GM23338 (cell line): Measurements from ENCODE around the gene LUC7L2. TPM values are rescaled to one million over a fixed set of nuclear protein-coding genes. Genes with fewer than 3 reads are reported as not detected.

ENCODE experiments used
- ATAC-seq: fragments of 200-7000 bp; cut with Tn5 transposase; 3 replicates; pipeline ENCODE4 v1.9.1; 2020
- DNase-seq: peaks from one replicate; pipeline ENCODE4 v3.0.0-alpha.2; 2015; ENCODE audit warnings: low spot score
- H2AFZ ChIP-seq: fragments of 200-600 bp; sonication (generic); 2 replicates; pipeline ENCODE4 v1.8.0; 2016; ENCODE audit warnings: antibody characterized with exemption, mild to moderate bottlenecking, moderate library complexity
- H3F3A ChIP-seq: fragments of 200-600 bp; sonication (generic); replicated peaks from 2 replicates; pipeline ENCODE4 v1.8.0; 2017; ENCODE audit warnings: antibody characterized with exemption, mixed run types, low read depth
- H3K27ac ChIP-seq: fragments of 200-600 bp; sonication (generic); 2 replicates; pipeline ENCODE4 v1.6.1; 2016; ENCODE audit warnings: low read depth
- H3K27me3 ChIP-seq: fragments of 200-600 bp; sonication (generic); 2 replicates; pipeline ENCODE4 v1.8.0; 2016; ENCODE audit warnings: mild to moderate bottlenecking, mixed run types, moderate library complexity; ENCODE audit not compliant: insufficient read depth
- H3K36me3 ChIP-seq: fragments of 200-600 bp; sonication (generic); 2 replicates; pipeline ENCODE4 v1.8.0; 2016; ENCODE audit warnings: mild to moderate bottlenecking; ENCODE audit not compliant: insufficient read depth
- H3K4me1 ChIP-seq: fragments of 200-600 bp; sonication (generic); 2 replicates; pipeline ENCODE4 v1.8.0; 2016; ENCODE audit warnings: mild to moderate bottlenecking, moderate library complexity; ENCODE audit not compliant: insufficient read depth
- H3K4me2 ChIP-seq: fragments of 200-600 bp; sonication (generic); 2 replicates; pipeline ENCODE4 v1.7.1; 2017; ENCODE audit warnings: mixed run types
- H3K4me3 ChIP-seq: fragments of 200-600 bp; sonication (generic); 2 replicates; pipeline ENCODE4 v1.6.1; 2016; ENCODE audit warnings: mixed run types
- H3K79me2 ChIP-seq: fragments of 200-600 bp; sonication (generic); replicated peaks from 2 replicates; pipeline ENCODE4 v1.8.0; 2017; ENCODE audit warnings: mild to moderate bottlenecking; ENCODE audit not compliant: insufficient read depth
- H3K9me2 ChIP-seq: fragments of 200-600 bp; sonication (generic); 2 replicates; pipeline ENCODE4 v1.8.0; 2017; ENCODE audit not compliant: insufficient read depth
- H4K20me1 ChIP-seq: fragments of 200-600 bp; sonication (generic); replicated peaks from 2 replicates; pipeline ENCODE4 v1.8.0; 2017; ENCODE audit warnings: mild to moderate bottlenecking; ENCODE audit not compliant: insufficient read depth
- H3K27ac Mint-ChIP-seq: 2 replicates; pipeline ENCODE4 v1.8.0; 2020; ENCODE audit warnings: inconsistent platforms, mild to moderate bottlenecking, moderate library complexity, mixed read lengths
- H3K27me3 Mint-ChIP-seq: 3 replicates; pipeline ENCODE4 v1.8.0; 2022; ENCODE audit warnings: low read depth, mild to moderate bottlenecking, moderate library complexity, mixed read lengths, inconsistent platforms; ENCODE audit not compliant: insufficient read depth, poor library complexity
- H3K36me3 Mint-ChIP-seq: 3 replicates; pipeline ENCODE4 v1.8.0; 2021; ENCODE audit warnings: low read depth, mild to moderate bottlenecking, inconsistent platforms, moderate library complexity, mixed read lengths
- H3K4me1 Mint-ChIP-seq: 3 replicates; pipeline ENCODE4 v1.8.0; 2020; ENCODE audit warnings: mild to moderate bottlenecking, inconsistent platforms, mixed read lengths
- H3K4me3 Mint-ChIP-seq: 3 replicates; pipeline ENCODE4 v1.8.0; 2021; ENCODE audit warnings: moderate library complexity, mild to moderate bottlenecking, inconsistent platforms, mixed read lengths
- H3K9me3 Mint-ChIP-seq: 3 replicates; pipeline ENCODE4 v1.8.0; 2020; ENCODE audit warnings: moderate library complexity, mild to moderate bottlenecking, inconsistent platforms, mixed read lengths
- CREB1 ChIP-seq: fragments of 250-450 bp; sonication (Bioruptor Pico); IDR thresholded peaks from 2 replicates; pipeline ENCODE4 v1.5.0; 2020; ENCODE audit warnings: low read depth, mild to moderate bottlenecking, moderate library complexity
- EZH2phosphoT487 ChIP-seq: fragments of 200-600 bp; sonication (generic); IDR thresholded peaks from one replicate; pipeline ENCODE4 v1.8.1; 2018; ENCODE audit warnings: antibody characterized with exemption; ENCODE audit not compliant: unreplicated experiment
- NANOG ChIP-seq: IDR thresholded peaks from 2 replicates; pipeline ENCODE4 v1.6.1; 2016; ENCODE audit warnings: antibody characterized with exemption, borderline replicate concordance
- STAT1 ChIP-seq: IDR thresholded peaks from one replicate; pipeline ENCODE4 v1.6.1; 2016; ENCODE audit warnings: antibody characterized with exemption; ENCODE audit not compliant: unreplicated experiment
- ZNF114 ChIP-seq: fragments of 250-450 bp; sonication (Bioruptor Pico); IDR thresholded peaks from 2 replicates; pipeline ENCODE4 v1.5.0; 2020; ENCODE audit warnings: mild to moderate bottlenecking, moderate library complexity
- ZNF331 ChIP-seq: fragments of 250-450 bp; sonication (Bioruptor Pico); IDR thresholded peaks from 2 replicates; pipeline ENCODE4 v1.5.0; 2020; ENCODE audit warnings: low read depth, mild to moderate bottlenecking, moderate library complexity
- polyA plus RNA-seq: library from polyadenylated mRNA; unstranded; fragments of >200 nt; fragmentation: Nextera tagmentation; extraction: Ambion mirVana; gene quantifications from 2 replicates; pipeline ENCODE4 v1.2.1, GENCODE V29; 2016
- total RNA-seq: library from RNA; depleted of rRNA; stranded (reverse); fragments of >200 nt; shearing (Covaris generic); gene quantifications from 2 replicates; pipeline ENCODE4 v1.2.3, GENCODE V29; 2014
- TF ChIP-seq, protein P1 (sequence below): fragments of 250-450 bp; sonication (Bioruptor Pico); IDR thresholded peaks from 2 replicates; pipeline ENCODE4 v1.5.0; 2020; ENCODE audit warnings: mild to moderate bottlenecking, moderate library complexity
- TF ChIP-seq, protein P2 (sequence below), 2 experiments: fragments of 200-600 bp in 1 of 2; sonication (generic) in 1 of 2; conservative IDR thresholded peaks; 2 replicates each; pipeline versions ENCODE4 v1.5.1 to v1.6.1; 2016 to 2017; ENCODE audit warnings: antibody characterized with exemption in 2 of 2, low read depth in 2 of 2, mild to moderate bottlenecking in 2 of 2, moderate library complexity in 1 of 2
- TF ChIP-seq, protein P3 (sequence below): IDR thresholded peaks from one replicate; pipeline ENCODE4 v1.6.1; 2018; ENCODE audit warnings: antibody characterized with exemption; ENCODE audit not compliant: unreplicated experiment

Gene LUC7L2
- total and polyA plus RNA-seq, 2 experiments from 2014 or later = 40.3 to 57.3 TPM

DNA sequence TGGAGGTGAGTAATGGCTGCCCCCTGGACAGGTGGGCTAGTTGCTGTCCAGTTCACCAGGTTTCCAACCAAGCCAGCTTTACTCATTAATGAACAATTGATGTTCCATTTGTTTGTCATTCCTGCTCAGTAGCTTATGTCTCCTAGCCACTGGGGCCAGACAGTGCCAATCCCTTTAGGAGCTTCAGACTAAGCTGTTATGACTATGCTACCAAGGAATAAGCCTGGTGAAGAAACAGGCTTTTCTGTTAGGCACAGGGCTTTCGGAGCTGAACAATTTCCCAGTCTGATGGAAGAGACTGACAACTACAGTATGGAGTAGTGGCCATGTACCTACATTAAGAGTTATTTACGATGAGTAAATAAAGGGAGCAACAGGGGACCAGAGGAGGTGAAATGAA lies 20.7 kb upstream of the LUC7L2 start (continued):
- TF ChIP-seq, protein P1, sequence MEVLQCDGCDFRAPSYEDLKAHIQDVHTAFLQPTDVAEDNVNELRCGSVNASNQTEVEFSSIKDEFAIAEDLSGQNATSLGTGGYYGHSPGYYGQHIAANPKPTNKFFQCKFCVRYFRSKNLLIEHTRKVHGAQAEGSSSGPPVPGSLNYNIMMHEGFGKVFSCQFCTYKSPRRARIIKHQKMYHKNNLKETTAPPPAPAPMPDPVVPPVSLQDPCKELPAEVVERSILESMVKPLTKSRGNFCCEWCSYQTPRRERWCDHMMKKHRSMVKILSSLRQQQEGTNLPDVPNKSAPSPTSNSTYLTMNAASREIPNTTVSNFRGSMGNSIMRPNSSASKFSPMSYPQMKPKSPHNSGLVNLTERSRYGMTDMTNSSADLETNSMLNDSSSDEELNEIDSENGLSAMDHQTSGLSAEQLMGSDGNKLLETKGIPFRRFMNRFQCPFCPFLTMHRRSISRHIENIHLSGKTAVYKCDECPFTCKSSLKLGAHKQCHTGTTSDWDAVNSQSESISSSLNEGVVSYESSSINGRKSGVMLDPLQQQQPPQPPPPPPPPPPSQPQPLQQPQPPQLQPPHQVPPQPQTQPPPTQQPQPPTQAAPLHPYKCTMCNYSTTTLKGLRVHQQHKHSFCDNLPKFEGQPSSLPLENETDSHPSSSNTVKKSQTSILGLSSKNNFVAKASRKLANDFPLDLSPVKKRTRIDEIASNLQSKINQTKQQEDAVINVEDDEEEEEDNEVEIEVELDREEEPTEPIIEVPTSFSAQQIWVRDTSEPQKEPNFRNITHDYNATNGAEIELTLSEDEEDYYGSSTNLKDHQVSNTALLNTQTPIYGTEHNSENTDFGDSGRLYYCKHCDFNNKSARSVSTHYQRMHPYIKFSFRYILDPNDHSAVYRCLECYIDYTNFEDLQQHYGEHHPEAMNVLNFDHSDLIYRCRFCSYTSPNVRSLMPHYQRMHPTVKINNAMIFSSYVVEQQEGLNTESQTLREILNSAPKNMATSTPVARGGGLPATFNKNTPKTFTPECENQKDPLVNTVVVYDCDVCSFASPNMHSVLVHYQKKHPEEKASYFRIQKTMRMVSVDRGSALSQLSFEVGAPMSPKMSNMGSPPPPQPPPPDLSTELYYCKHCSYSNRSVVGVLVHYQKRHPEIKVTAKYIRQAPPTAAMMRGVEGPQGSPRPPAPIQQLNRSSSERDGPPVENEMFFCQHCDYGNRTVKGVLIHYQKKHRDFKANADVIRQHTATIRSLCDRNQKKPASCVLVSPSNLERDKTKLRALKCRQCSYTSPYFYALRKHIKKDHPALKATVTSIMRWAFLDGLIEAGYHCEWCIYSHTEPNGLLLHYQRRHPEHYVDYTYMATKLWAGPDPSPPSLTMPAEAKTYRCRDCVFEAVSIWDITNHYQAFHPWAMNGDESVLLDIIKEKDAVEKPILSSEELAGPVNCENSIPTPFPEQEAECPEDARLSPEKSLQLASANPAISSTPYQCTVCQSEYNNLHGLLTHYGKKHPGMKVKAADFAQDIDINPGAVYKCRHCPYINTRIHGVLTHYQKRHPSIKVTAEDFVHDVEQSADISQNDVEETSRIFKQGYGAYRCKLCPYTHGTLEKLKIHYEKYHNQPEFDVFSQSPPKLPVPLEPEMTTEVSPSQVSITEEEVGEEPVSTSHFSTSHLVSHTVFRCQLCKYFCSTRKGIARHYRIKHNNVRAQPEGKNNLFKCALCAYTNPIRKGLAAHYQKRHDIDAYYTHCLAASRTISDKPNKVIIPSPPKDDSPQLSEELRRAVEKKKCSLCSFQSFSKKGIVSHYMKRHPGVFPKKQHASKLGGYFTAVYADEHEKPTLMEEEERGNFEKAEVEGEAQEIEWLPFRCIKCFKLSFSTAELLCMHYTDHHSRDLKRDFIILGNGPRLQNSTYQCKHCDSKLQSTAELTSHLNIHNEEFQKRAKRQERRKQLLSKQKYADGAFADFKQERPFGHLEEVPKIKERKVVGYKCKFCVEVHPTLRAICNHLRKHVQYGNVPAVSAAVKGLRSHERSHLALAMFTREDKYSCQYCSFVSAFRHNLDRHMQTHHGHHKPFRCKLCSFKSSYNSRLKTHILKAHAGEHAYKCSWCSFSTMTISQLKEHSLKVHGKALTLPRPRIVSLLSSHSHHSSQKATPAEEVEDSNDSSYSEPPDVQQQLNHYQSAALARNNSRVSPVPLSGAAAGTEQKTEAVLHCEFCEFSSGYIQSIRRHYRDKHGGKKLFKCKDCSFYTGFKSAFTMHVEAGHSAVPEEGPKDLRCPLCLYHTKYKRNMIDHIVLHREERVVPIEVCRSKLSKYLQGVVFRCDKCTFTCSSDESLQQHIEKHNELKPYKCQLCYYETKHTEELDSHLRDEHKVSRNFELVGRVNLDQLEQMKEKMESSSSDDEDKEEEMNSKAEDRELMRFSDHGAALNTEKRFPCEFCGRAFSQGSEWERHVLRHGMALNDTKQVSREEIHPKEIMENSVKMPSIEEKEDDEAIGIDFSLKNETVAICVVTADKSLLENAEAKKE (CRISPR knock-in tag) = no peak
- no peak for TF ChIP-seq EZH2phosphoT487
- no peak for TF ChIP-seq ZNF331 (CRISPR knock-in tag)
- no peak for TF ChIP-seq NANOG

DNA sequence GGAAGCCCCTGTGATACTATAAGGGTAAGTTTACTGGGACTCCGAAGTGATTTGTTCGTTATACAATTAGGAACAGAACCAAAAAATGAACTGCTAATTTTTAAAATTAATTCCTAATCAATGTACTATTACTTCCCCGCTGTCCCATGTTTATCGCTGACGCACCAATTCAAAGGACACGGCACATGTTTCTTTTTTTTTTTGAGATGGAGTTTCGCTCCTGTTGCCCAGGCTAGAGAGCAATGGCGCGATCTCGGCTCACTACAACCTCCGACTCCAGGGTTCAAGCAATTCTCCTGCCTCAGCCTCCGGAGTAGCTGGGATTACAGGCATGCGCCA lies 20.0 kb upstream of the LUC7L2 start:
- H3K4me1 ChIP-seq = 0 out of 2 replicates have a peak, but pooled peaks cover 3% of the 10 kb centered on the region
- H3F3A ChIP-seq = peaks cover 17% of the 10 kb centered on the region; the same call in 1 of the 2 replicates
- Mint-ChIP-seq H3K4me1 (peaks cover 4% of the 10 kb centered on the region; the same call in 2 of the 3 replicates), H3K27ac (peak overlapping the region; percentile 100), H3K4me3 (peak overlapping the region; percentile 95), H3K9me3 (peaks cover 19% of the 10 kb centered on the region), H3K36me3 (peaks cover 15% of the 10 kb centered on the region), H3K27me3 (peaks cover 17% of the 10 kb centered on the region)
- H3K9me2 ChIP-seq = no peaks in the 10 kb centered on the region; the same call in 1 of the 2 replicates
- H3K36me3 ChIP-seq = no peaks in the 10 kb centered on the region
- peaks cover 27% of the 10 kb centered on the region for H3K79me2 ChIP-seq
- no peak for DNase-seq
- H3K27me3 ChIP-seq = no peaks in the 10 kb centered on the region
- H3K4me2 ChIP-seq = 0 out of 2 replicates have a peak overlapping the region, but pooled peaks have one; percentile 33
- no peak for ATAC-seq
- H3K4me3 ChIP-seq = peak overlapping the region; percentile 63
- no peaks in the 10 kb centered on the region for H4K20me1 ChIP-seq
- peak overlapping the region; percentile 40; the same call in 1 of the 2 replicates for H2AFZ ChIP-seq
- peak overlapping the region; percentile 79 for H3K27ac ChIP-seq
- TF ChIP-seq EZH2phosphoT487 (no peak), CREB1 (CRISPR knock-in tag) (no peak), ZNF114 (CRISPR knock-in tag) (no peak), STAT1 (no peak), NANOG (no peak)
- TF ChIP-seq, protein P2, sequence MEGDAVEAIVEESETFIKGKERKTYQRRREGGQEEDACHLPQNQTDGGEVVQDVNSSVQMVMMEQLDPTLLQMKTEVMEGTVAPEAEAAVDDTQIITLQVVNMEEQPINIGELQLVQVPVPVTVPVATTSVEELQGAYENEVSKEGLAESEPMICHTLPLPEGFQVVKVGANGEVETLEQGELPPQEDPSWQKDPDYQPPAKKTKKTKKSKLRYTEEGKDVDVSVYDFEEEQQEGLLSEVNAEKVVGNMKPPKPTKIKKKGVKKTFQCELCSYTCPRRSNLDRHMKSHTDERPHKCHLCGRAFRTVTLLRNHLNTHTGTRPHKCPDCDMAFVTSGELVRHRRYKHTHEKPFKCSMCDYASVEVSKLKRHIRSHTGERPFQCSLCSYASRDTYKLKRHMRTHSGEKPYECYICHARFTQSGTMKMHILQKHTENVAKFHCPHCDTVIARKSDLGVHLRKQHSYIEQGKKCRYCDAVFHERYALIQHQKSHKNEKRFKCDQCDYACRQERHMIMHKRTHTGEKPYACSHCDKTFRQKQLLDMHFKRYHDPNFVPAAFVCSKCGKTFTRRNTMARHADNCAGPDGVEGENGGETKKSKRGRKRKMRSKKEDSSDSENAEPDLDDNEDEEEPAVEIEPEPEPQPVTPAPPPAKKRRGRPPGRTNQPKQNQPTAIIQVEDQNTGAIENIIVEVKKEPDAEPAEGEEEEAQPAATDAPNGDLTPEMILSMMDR (conservative IDR thresholded peaks at IDR 0.05; ENCODE audit: low read depth in 2 of 2) = no peak
- TF ChIP-seq, protein P3, sequence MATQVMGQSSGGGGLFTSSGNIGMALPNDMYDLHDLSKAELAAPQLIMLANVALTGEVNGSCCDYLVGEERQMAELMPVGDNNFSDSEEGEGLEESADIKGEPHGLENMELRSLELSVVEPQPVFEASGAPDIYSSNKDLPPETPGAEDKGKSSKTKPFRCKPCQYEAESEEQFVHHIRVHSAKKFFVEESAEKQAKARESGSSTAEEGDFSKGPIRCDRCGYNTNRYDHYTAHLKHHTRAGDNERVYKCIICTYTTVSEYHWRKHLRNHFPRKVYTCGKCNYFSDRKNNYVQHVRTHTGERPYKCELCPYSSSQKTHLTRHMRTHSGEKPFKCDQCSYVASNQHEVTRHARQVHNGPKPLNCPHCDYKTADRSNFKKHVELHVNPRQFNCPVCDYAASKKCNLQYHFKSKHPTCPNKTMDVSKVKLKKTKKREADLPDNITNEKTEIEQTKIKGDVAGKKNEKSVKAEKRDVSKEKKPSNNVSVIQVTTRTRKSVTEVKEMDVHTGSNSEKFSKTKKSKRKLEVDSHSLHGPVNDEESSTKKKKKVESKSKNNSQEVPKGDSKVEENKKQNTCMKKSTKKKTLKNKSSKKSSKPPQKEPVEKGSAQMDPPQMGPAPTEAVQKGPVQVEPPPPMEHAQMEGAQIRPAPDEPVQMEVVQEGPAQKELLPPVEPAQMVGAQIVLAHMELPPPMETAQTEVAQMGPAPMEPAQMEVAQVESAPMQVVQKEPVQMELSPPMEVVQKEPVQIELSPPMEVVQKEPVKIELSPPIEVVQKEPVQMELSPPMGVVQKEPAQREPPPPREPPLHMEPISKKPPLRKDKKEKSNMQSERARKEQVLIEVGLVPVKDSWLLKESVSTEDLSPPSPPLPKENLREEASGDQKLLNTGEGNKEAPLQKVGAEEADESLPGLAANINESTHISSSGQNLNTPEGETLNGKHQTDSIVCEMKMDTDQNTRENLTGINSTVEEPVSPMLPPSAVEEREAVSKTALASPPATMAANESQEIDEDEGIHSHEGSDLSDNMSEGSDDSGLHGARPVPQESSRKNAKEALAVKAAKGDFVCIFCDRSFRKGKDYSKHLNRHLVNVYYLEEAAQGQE = no peak
